HepG2 (cell line): Measurements from ENCODE around the gene HECTD2. TPM values are rescaled to one million over a fixed set of nuclear protein-coding genes. Genes with fewer than 3 reads are reported as not detected.

Experiments used
- CCDC6 ChIP-seq: sonication (generic); formaldehyde crosslinking; IDR thresholded peaks from 2 replicates; pipeline ENCODE4 v1.8.1; 2022; ENCODE audit warnings: mild to moderate bottlenecking, missing genetic modification reagents, moderate library complexity
- CHD2 ChIP-seq: IDR thresholded peaks from 2 replicates; pipeline ENCODE4 v1.6.1; 2011; ENCODE audit warnings: low read depth, low read length, improper control_type of control experiment
- E2F2 ChIP-seq: sonication (generic); formaldehyde crosslinking; IDR thresholded peaks from 2 replicates; pipeline ENCODE4 v1.4.0; 2020; ENCODE audit warnings: missing genetic modification reagents, borderline replicate concordance
- HNF4A ChIP-seq: sonication (generic); formaldehyde crosslinking; IDR thresholded peaks from 2 replicates; pipeline ENCODE4 v1.4.0; 2020; ENCODE audit warnings: missing genetic modification reagents
- HNF4G ChIP-seq, 2 experiments: sonication (generic) in 1 of 2; formaldehyde crosslinking in 1 of 2; IDR thresholded peaks; 2 replicates each; pipeline versions ENCODE4 v1.4.0 to v1.6.1; 2011 to 2020; ENCODE audit warnings: borderline replicate concordance in 2 of 2, low read depth in 2 of 2, mild to moderate bottlenecking in 2 of 2, low read length in 1 of 2, missing genetic modification reagents in 1 of 2, moderate library complexity in 1 of 2
- HNRNPK ChIP-seq: fragments of 200-400 bp; formaldehyde crosslinking; IDR thresholded peaks from 2 replicates; pipeline ENCODE4 v1.6.1; 2018; ENCODE audit warnings: low read length, low read depth, moderate library complexity, mild to moderate bottlenecking; ENCODE audit not compliant: poor library complexity, severe bottlenecking
- IKZF1 ChIP-seq: fragments of 450-650 bp; IDR thresholded peaks from 2 replicates; pipeline ENCODE4 v1.7.1; 2016
- JUND ChIP-seq: sonication (generic); formaldehyde crosslinking; IDR thresholded peaks from 2 replicates; pipeline ENCODE4 v1.8.0; 2022; ENCODE audit warnings: mild to moderate bottlenecking, missing genetic modification reagents
- LRRFIP1 ChIP-seq: sonication (generic); formaldehyde crosslinking; conservative IDR thresholded peaks from 2 replicates; pipeline ENCODE4 v1.4.0; 2020; ENCODE audit warnings: missing genetic modification reagents
- MYPOP ChIP-seq: sonication (generic); formaldehyde crosslinking; IDR thresholded peaks from 2 replicates; pipeline ENCODE4 v1.8.1; 2023; ENCODE audit warnings: mild to moderate bottlenecking, moderate library complexity, missing genetic modification reagents
- NFIC ChIP-seq: IDR thresholded peaks from 2 replicates; pipeline ENCODE4 v1.6.1; 2012; ENCODE audit warnings: mild to moderate bottlenecking, low read length, inconsistent platforms
- NONO ChIP-seq, 2 experiments: fragments of 450-650 bp in 1 of 2; sonication (generic) in 1 of 2; formaldehyde crosslinking in 1 of 2; IDR thresholded peaks in 1 of 2; conservative IDR thresholded peaks in 1 of 2; 2 replicates each; pipeline versions ENCODE4 v1.6.1 to v1.8.0; 2017 to 2022; ENCODE audit warnings: mild to moderate bottlenecking in 1 of 2, missing genetic modification reagents in 1 of 2, moderate library complexity in 1 of 2
- SATB2 ChIP-seq: sonication (generic); formaldehyde crosslinking; IDR thresholded peaks from 2 replicates; pipeline ENCODE4 v1.5.0; 2020; ENCODE audit warnings: missing genetic modification reagents
- SRSF1 ChIP-seq: fragments of 200-400 bp; formaldehyde crosslinking; optimal IDR thresholded peaks from 2 replicates; pipeline ENCODE3; 2017; ENCODE audit warnings: mild to moderate bottlenecking, low read depth, low read length, moderate library complexity
- TAF1 ChIP-seq: sonication (generic); formaldehyde crosslinking; IDR thresholded peaks from 2 replicates; pipeline ENCODE4 v1.4.0; 2020; ENCODE audit warnings: missing genetic modification reagents
- ZBTB14 ChIP-seq: sonication (generic); formaldehyde crosslinking; IDR thresholded peaks from 2 replicates; pipeline ENCODE4 v1.4.0; 2020; ENCODE audit warnings: missing genetic modification reagents
- ZBTB25 ChIP-seq: IDR thresholded peaks from 2 replicates; pipeline ENCODE4 v1.6.1; 2018; ENCODE audit warnings: missing genetic modification reagents
- ZNF234 ChIP-seq: sonication (generic); formaldehyde crosslinking; conservative IDR thresholded peaks from 2 replicates; pipeline ENCODE4 v1.5.1; 2020; ENCODE audit warnings: mild to moderate bottlenecking, missing genetic modification reagents
- ZNF441 ChIP-seq: sonication (generic); formaldehyde crosslinking; IDR thresholded peaks from 2 replicates; pipeline ENCODE4 v1.7.0; 2021; ENCODE audit warnings: missing genetic modification reagents, borderline replicate concordance
- ZNF547 ChIP-seq: sonication (generic); formaldehyde crosslinking; IDR thresholded peaks from 2 replicates; pipeline ENCODE4 v1.5.1; 2020; ENCODE audit warnings: mild to moderate bottlenecking, missing genetic modification reagents
- ZNF607 ChIP-seq: sonication (generic); formaldehyde crosslinking; IDR thresholded peaks from 2 replicates; pipeline ENCODE4 v1.5.1; 2020; ENCODE audit warnings: missing genetic modification reagents, mild to moderate bottlenecking, borderline replicate concordance
- polyA plus RNA-seq, 8 experiments: library from polyadenylated mRNA; depleted of rRNA in 3 of 8; stranded (reverse) in 7 of 8; unstranded in 1 of 8; fragments of >200 nt; fragmentation: Illumina TruSeq in 4 of 8; extraction: Trizol in 4 of 8; gene quantifications; 2 replicates each; pipeline versions ENCODE4 v1.2.1 to v1.2.3, GENCODE V29; 2011 to 2016; ENCODE audit warnings: low read depth in 4 of 8, missing spikeins in 1 of 8, mixed read lengths in 1 of 8; ENCODE audit not compliant: insufficient read depth in 1 of 8
- total RNA-seq, 5 experiments: library from RNA; depleted of rRNA; stranded (reverse); fragments of >200 nt; fragmentation: Illumina TruSeq; extraction: Trizol; gene quantifications; 2 replicates each; pipeline ENCODE4 v1.2.3, GENCODE V29; 2016; ENCODE audit warnings: low read depth in 1 of 5

Gene HECTD2
- total and polyA plus RNA-seq, 2 of the 13 experiments (the other 11 are each of a cell fraction or from before 2014, with no cell fraction given) = 3.2 to 5.2 TPM

- TF ChIP-seq JUND (CRISPR knock-in tag) (0 out of 2 replicates have a peak, but pooled peaks have one; percentile 47), ZNF441 (CRISPR knock-in tag) (peak; percentile 3; the same call in 1 of the 2 replicates), HNF4G (IDR thresholded peaks at IDR 0.05; ENCODE audit: borderline replicate concordance, low read depth, low read length) (peak; percentile 37; the same call in 1 of the 2 replicates), HNF4G (CRISPR knock-in tag; IDR thresholded peaks at IDR 0.05; ENCODE audit: borderline replicate concordance, low read depth) (0 out of 2 replicates have a peak, but pooled peaks have one; percentile 29), E2F2 (CRISPR knock-in tag) (no peak), ZBTB14 (peak; percentile 90), NFIC (no peak), IKZF1 (no peak), TAF1 (CRISPR knock-in tag) (peak; percentile 75), NONO (IDR thresholded peaks at IDR 0.05) (no peak), NONO (CRISPR knock-in tag; conservative IDR thresholded peaks at IDR 0.05) (peak; percentile 64; the same call in 1 of the 2 replicates), ZBTB25 (CRISPR knock-in tag) (no peak), ZNF547 (CRISPR knock-in tag) (no peak), MYPOP (0 out of 2 replicates have a peak, but pooled peaks have one; percentile 68), ZNF234 (CRISPR knock-in tag) (no peak), ZNF607 (peak; percentile 55; the same call in 1 of the 2 replicates), CCDC6 (CRISPR knock-in tag) (peak; percentile 93), HNRNPK (peak; percentile 7), SRSF1 (peak; percentile 27), LRRFIP1 (CRISPR knock-in tag) (no peak), SATB2 (CRISPR knock-in tag) (0 out of 2 replicates have a peak, but pooled peaks have one; percentile 54), HNF4A (CRISPR knock-in tag) (no peak), CHD2 (no peak)
Observed at GRCh38 chr10:91409869-91410637, at the start of gene HECTD2 (continued).
